A673 (cell line): ENCODE results near the gene ENAH.

Source experiments
- EZH2 ChIP-seq: fragments of 200-600 bp; sonication (generic); IDR thresholded peaks from 2 replicates; pipeline ENCODE4 v1.6.1; 2017; ENCODE audit warnings: borderline replicate concordance, low read depth, mild to moderate bottlenecking, mixed read lengths, antibody characterized with exemption, low read length; ENCODE audit not compliant: poor library complexity, severe bottlenecking
- TF ChIP-seq, protein P1 (sequence below): fragments of 300-800, 200-600 bp; sonication (generic); conservative IDR thresholded peaks from 2 replicates; pipeline ENCODE4 v1.5.1; 2017; ENCODE audit warnings: low read depth, mild to moderate bottlenecking, antibody characterized with exemption, low read length, moderate library complexity, mixed read lengths

DNA sequence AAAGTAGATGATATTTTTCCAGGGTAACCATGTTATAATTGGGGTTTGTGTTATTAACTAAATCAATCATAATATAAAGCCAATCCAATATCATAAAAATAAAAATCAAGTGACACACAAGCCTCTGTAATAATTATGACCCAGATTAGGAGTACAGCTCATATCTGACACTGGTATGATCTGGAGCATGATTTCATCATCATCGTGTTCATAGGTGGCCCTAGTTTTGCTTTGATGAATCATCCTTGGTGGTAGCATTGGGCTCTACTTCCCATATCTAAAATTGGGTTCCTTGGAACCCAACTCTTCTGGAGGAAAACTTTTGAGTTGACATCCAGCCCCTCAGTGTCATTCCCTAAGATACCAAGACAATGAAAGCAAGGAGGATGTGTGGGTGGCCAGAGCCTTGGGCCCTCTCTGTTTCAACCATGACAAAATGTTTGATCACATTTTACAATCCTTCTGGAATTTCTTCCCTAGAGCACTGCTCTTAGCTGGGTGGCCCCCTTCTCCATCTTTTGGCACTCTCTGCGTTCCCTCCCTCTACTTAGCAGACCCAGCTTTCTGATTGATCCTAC is 37.0 kb upstream of the ENAH start:
- TF ChIP-seq, protein P1, sequence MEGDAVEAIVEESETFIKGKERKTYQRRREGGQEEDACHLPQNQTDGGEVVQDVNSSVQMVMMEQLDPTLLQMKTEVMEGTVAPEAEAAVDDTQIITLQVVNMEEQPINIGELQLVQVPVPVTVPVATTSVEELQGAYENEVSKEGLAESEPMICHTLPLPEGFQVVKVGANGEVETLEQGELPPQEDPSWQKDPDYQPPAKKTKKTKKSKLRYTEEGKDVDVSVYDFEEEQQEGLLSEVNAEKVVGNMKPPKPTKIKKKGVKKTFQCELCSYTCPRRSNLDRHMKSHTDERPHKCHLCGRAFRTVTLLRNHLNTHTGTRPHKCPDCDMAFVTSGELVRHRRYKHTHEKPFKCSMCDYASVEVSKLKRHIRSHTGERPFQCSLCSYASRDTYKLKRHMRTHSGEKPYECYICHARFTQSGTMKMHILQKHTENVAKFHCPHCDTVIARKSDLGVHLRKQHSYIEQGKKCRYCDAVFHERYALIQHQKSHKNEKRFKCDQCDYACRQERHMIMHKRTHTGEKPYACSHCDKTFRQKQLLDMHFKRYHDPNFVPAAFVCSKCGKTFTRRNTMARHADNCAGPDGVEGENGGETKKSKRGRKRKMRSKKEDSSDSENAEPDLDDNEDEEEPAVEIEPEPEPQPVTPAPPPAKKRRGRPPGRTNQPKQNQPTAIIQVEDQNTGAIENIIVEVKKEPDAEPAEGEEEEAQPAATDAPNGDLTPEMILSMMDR = no peak
- TF ChIP-seq EZH2 = no peak
